HG03175 (cell line): ENCODE data around the gene CEBPG.

ENCODE experiments used
- ATAC-seq: cut with Tn5 transposase; IDR thresholded peaks from one replicate; pipeline ENCODE4 v1.9.1; 2021; ENCODE audit warnings: mild to moderate bottlenecking, moderate library complexity; ENCODE audit not compliant: unreplicated experiment

CEBPG gene

DNA sequence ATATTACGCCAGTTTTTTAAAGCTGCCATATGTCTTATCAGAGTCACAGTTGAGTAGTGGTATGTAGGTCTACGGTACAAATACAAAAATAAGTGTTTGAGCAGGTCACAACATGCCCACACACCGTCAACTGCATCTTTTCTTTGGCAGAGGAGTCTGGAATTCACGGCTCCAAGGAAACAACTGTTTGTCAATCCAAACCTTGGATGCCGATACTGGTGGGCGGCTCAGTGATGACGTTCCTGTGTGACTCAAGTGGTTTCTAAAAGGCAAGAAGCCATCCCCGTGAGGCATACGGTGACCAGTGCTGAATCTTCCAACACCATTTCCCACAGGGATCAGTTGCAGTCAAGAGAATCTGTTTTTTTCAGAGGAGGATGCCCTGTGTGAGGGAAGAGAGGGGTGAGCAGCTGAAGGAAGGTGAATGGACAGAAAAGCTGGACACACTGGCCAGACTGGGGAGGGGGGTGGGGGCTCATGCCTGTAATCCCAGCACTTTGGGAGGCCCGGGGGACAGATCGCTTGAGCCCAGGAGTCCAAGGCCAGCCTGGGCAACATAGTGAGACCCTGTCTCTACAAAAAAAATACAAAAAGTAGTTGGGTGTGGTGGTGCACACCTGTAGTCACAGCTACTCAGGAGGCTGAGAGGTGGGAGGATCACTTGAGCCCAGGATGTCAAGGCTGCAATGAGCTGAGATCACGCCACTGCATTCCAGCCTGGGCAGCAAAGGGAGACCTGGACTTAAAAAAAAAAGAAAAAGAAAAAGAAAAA lies 22.8 kb upstream of the CEBPG start:
- ATAC-seq, result no peak

DNA sequence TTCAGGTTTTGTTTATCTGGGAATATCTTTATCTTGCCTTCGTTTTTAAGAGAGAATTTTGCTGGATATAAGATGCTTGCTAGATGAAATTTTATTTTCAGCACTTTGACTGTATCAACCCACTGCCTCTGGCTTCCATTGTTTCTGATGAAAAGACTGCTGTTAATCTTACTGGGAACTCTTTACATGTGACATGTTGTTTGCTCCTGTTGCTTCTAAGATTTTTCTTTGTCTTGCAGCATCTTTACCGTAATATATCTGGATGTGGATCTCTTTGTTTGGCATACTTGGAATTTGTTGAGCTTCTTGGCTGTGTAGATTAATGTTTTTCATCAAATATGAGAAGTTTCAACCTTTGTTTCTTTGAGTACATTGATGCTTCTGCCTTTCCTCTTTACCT lies 18.0 kb upstream of the CEBPG start:
- ATAC-seq, result no peak

DNA sequence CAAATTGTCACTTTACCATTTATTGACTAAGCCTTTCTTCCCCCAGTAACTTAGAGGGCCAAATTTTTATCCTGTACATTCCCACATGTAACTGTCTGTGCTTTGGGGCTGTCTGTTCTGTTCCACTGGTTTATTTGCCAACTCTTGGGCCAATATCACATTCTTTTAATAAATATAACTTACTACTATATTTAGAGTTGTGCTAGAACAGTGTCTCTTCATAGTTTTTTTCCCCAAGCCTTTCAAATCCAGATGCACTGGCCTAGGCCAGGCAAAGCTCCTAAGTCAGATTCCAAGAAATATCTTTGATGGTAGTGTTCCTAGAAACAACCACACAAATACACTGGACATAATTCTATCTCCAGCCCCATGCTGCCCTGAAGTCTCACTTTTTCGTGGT lies 16.0 kb upstream of the CEBPG start:
- no peak for ATAC-seq

DNA sequence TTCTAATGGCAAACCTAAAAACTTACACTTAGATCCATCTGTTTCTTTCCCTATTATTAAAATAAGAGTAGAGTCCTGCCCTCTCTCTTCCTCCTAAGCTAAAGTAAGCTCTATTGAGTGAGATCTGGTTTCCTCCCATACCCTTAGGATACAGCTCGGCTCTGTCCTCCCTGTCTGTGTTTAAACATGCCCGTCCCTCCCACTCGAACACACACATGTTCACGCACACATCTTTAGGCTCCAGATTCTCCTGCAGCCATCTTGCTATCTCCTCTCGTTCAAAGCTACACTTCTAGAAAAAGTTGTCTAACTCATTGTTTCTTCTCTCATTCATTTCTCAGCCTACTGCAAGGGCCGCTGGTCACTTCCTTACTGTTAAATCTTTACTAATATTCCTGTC lies 15.1 kb upstream of the CEBPG start:
- no peak for ATAC-seq

DNA sequence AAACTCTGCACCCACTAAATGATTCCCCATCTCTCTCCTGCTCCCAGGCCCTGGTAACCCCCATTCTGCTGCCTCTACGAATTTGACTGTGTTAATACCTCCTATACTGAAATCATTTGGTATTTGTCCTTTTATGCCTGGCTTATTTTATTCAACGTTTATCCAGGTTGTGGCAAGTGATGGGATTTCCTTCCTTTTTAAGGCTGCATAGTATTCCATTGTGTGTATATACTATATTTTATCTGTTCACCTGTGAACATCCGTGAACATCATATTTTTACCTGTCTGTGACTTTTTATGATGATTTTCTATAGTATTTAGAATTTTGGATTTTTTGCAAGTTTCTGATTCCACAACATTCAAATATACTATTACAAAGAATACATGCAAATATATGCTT lies 13.9 kb upstream of the CEBPG start:
- ATAC-seq, result no peak

DNA sequence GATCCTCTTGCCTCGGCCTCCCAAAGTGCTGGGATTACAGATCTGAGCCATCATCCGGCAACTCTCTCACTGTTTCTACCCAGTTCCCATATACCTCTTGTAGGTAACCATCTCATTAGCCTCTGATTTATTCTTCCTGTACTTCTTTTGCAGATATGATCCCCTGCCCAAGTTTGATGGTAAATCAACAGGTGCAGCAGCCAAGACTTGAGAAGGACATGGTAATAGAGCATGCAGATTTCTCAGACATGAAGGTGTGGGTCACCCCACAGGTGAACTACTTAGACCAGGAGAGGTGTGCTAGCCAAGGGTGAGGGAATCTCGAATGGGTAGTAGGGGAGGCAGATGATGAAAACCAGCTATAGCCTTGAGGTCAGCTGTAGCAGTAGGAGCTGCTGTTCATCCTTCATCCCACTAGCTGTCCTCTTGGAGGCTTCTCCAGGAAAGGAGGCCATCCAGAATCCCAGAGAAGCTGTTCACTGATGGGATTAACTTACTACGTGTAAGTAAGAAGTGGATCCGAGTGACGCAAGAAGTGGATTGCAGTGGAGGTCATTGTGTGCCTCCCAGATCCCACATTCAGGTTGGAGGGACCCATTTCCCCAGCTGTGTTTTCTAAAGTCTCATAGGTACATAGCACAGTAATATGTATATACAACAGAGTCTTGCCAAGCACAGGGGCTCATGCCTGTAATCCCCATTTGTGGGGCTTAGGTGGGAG lies 10.8 kb upstream of the CEBPG start:
- ATAC-seq, result no peak

DNA sequence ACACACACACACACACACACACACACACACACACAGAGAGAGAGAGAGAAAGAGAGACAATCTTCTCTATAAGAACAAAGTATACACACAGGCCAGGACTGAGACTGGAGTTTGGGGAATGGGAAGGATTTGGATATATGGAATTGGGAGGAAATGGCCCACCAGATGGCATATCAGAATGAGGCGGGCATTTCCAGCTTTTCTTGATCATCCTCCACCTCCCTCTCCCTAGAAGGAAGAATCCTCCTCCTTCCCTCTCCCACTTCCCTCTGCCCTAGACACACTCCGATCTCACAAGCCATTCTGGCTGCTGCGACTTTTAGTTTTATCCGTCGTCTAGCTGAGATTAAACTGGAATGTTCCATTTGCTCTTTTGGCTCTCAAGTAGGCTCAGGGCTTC lies 10.0 kb upstream of the CEBPG start:
- no peak for ATAC-seq

DNA sequence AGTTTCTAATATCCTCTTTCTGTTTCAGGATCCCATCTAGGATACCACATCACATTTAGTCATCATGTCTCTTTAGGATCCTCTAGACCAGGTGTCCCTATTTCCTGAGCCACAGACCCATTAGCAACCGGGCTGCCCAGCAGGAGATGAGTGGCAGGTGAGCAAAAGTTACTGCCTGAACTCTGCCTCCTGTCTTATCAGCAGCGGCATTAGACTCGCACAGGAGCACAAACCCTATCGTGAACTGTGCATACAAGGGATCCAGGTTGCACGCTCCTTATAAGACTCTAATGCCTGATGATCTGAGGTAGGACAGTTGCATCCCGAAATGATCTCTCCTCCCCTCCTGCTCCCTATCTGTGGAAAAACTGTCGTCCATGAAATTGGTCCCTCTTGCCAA lies 7.8 kb upstream of the CEBPG start:
- ATAC-seq, result no peak

DNA sequence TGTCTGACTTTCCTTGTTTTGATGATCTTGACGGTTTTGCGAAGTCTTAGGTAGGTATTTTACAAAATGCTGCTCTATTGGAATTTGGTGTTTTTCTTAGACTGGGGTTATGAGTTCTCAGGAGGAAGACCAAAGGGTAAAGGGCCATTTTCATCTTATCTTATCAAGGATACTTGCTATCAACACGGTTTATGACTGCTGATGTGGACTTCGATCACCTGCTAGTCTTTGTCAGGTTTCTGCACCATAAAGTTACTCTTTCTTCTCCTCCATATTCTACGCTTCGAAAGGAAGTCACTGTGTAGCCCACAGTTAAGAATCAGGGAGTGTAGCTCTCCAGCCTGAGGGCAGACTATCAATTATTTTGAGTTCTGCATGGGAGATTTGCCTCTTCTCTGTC lies 7.4 kb upstream of the CEBPG start:
- no peak for ATAC-seq

DNA sequence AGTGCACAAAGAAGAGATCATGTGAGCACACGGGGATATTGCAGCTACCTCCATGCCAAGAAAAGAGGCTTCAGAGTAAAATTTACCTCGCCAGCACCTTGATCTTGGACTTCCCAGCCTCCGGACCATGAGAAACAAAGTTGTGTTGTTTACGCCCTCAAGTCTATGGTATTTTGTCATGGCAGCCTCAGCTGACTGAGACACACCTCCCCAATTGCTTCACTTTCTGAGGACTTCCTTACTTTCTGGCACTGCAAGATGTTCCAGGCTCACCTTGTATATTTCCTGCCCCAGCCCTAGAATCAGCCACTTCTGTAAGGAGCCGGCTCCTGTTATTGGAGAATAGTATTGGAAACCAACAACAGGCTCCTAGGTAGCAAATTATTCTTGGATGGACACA lies 6.6 kb upstream of the CEBPG start:
- ATAC-seq, result no peak

DNA sequence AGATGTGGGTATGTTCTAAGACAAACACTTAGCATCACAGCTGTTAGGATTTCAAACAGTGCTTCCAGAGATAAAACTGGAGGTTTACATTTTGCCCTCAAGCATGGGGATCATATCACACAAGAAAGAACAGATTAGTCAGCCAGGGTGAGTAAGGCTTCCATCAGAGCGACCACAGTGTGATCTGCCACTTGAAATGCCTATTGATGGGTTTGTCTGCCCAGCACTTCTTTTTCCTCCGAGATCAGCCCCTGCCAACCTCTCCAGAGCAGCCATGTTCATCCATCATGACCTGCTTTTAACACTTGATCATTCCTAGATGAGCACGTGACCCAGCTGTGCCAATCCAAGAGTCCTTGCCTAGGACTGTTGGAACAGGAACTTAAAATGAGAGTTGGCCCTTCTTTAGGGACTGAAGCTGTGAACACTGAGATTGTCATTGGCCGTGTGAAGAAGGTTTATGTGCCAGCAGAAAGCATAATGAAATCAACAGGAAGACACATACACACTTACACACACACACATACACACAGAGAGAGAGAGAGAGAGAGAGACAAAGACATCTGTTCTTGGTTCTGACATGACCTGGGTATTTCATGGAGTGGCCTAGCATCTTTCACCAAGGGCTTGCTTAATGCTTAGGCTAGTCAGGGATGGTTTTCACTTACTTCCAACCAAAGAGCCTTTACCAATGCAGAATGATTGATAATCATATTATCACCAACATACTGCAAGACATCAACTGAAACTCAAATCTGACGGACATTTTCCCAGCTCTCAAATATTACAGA lies 5.2 kb upstream of the CEBPG start:
- no peak for ATAC-seq

DNA sequence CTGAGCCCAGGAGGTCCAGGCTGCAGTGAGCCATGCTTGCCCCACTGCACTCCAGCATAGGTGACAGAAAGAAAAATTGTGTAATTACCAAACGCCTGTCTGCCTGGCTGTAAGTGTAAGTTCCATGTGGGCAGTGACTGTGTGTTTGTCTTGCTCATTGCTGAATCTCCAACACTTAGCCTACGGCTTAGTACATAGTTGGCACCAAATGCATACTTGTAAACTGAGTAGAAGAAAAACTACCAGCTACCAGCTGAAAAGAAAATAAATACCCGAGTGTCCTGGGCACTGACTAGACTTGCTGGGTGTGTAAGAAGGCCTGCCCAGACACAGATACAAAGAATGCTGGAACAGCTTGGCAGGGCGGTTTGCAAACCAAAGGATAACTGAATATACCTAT lies 2.7 kb upstream of the CEBPG start:
- no peak for ATAC-seq

DNA sequence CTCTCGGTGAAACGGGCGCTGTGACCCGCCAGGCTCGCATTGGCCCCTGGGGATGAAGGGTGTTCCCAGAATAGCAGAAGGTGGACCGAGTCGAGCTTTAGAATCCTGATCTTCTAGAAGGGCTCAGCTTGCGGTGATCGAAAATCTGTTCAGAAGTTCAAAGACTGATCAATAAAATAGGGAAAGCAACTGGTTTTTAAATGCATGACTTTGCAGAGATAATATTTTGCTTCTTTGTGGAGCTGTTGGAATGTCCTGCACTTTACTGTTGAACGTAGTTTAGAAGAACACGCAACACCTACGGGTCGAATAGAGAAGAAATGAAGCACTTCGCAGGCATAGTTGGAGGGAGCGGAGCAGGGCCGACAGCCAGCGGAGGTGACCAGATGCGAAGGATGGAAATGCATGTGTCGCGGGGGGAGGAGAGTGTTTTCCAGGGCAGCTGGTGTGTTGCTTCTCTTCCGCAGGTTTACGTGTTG lies 766 bp downstream of the CEBPG start:
- ATAC-seq, result no peak

DNA sequence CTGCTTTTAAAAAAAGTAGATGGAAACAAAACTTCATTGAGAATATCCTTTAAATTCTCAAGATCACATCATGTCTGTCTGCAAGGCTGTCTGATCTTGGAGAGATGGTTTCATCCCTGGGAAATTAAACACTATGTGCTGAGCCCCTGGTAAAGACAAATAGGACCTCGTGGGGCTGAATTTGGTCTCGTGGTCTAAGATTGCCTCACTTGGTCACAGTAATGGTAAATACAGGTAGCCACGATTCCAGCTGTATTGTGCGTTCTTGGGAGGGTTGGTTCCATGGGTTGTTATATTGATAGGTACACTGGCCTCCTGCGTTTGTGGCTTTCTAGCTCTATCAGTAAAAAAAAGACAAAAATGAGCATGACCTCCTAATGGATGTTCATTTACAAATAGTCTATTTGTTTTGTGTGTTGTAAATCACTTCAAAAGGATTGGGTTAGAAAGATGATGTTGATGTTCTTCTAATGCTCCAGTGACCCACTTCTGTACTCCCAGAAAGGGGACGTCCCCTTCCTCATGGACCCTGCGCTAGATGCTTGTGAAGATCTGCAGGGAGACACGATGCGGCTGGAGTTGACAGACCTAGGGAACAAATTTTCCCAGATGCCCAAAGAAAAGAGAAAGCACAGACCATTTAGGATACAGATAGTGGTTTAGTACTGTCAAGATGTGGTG lies 1.8 kb downstream of the CEBPG start:
- no peak for ATAC-seq

DNA sequence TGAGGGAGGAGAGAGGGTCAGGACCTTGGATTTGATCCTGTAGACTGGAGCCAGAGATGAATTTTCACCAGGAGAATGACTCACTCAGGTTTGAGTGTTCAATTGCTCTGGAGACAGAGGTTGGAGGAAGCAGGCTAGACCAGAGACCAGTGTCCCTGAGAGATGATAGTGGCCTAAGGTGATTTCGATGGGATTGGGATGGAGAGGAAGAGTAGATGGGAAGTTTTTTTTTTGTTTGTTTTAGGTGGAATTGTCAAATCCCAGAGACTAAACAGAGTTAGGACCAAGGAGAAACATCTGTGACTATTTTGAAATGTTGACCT lies 2.3 kb downstream of the CEBPG start:
- ATAC-seq, result no peak

DNA sequence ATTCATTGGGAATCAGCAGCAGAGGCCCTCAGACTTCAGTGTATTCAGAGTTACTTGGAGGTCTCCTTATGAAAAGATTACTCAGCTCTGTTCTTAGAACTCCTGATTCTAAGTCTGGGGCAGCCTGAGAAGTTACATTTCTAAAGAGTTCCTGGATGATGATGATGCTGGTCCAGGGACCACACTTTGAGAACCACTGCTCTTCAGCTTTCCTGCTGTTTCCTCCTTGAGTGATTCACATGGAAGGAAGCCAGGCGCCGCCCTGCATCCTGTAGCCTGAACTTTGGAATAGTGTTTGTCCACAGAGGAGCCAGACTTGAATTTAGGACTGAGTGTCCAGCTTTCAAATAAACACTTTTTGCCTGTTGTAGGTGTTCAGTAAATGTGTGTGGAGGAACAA lies 2.9 kb downstream of the CEBPG start:
- no peak for ATAC-seq

DNA sequence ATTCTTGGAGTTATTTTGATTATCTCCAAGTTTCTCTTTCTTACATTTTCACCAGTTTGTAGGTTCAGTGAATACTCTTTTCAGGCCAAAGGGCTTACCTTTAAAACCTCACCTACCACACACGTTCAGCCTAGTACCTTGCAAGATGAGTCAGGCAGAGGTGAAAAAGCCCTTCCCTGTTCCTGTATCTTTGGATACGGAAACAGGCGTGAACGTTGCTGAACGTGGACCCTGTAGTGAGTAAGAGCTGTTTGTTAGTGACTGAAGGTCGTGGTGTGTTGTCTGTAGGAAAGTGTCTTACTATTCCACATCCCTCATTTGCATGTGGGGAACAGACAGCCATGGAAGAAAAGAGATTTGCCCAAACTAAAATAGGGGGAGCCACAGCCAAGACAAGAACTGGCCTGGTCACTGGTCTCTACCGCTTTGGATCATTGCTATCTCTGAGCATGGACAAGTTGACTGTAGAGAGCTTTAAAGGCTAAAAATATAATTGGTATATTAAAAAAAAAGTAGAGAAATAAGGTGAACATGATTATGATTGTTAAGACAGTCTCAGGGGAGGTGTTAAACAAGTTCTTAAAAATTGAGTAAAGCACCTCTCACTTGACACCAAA lies 3.5 kb downstream of the CEBPG start:
- no peak for ATAC-seq

DNA sequence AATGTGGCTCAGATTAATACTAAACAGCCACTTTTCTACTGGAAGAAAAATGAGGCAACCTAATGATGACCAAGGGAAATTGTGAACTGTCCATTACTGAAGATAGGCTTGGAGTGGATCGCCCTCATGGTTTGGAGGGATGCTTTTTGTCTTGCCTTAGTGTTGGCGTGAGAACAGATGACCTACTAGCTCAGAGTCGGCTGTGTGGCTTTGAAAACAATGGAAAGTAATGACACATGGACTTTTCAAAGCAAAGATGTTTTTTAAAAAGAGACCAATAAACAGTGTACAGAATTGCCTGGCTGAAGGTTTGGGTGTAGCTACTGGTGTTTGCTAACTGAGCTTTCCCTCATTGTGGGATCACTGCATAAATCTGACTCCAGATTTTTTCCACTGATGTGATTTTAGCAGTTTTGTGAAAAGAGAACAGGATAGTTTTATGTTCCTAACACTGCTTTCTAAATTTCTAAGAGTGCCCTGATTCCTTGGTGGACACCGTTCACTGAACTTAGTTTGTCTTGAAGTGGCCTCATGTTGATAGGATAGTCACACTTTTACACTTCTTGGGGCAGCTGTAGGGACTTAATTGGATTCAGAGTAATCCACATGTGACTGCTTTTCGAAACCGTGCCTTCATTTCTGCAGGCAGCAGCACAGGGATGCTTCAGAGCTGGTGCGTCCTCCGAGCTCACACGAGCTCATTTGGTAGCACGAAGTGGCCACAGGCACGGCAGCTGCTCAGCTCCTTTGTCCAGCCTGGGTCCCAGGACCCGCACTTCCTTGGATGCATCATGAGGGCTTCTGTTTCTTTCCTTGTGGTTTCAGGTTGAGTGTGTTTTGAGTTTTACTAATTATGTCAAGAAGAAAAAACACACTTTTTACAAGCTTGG lies 4.3 kb downstream of the CEBPG start:
- ATAC-seq, result no peak

DNA sequence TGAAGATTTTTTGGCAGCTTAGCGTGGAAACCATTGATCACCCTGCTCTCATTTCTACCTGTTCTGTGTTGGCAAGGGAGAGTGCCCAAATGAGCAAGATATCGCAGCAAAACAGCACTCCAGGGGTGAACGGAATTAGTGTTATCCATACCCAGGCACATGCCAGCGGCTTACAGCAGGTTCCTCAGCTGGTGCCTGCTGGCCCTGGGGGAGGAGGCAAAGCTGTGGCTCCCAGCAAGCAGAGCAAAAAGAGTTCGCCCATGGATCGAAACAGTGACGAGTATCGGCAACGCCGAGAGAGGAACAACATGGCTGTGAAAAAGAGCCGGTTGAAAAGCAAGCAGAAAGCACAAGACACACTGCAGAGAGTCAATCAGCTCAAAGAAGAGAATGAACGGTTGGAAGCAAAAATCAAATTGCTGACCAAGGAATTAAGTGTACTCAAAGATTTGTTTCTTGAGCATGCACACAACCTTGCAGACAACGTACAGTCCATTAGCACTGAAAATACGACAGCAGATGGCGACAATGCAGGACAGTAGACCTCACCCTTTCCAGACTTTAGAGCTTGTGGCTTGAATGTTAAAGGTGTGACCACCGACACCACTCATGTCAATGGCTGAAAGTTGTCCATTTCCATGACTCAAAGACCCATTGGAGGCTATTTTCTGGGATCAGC lies 5.8 kb downstream of the CEBPG start:
- no peak for ATAC-seq
